Kidney (tissue), 22 donors: ENCODE data around the gene TMEM18. TPM values are rescaled to one million over a fixed set of nuclear protein-coding genes. Genes with fewer than 3 reads are reported as not detected.

Source experiments
- DNase-seq, 5 donors: peaks; one replicate each; pipeline ENCODE4 v3.0.0-alpha.2; 2013 to 2020
- FAIRE-seq: peaks from 2 replicates; lab custom pipeline; 2012; peaks lifted over from hg19 to GRCh38; lab: Jason Lieb, UNC
- H3K27ac ChIP-seq, 2 donors: one replicate each; pipeline ENCODE4 v1.7.0; 2013; ENCODE audit warnings: low read depth in 2 of 2, low read length in 2 of 2, inconsistent platforms in 1 of 2
- H3K27me3 ChIP-seq: one replicate; pipeline ENCODE4 v1.7.1; 2013; ENCODE audit warnings: low read length, inconsistent platforms; ENCODE audit not compliant: control insufficient read depth, insufficient read depth
- H3K36me3 ChIP-seq, 3 donors: one replicate each; pipeline versions ENCODE4 v1.7.0 to v1.7.1; 2013; ENCODE audit warnings: low read length in 3 of 3, control low read depth in 1 of 3, inconsistent platforms in 1 of 3; ENCODE audit not compliant: insufficient read depth in 3 of 3, control insufficient read depth in 2 of 3
- H3K4me1 ChIP-seq, 3 donors: one replicate each; pipeline versions ENCODE4 v1.7.0 to v1.7.1; 2013; ENCODE audit warnings: low read length in 3 of 3, inconsistent platforms in 1 of 3, low read depth in 1 of 3; ENCODE audit not compliant: control insufficient read depth in 2 of 3, insufficient read depth in 2 of 3
- H3K4me3 ChIP-seq, 3 donors: one replicate each; pipeline versions ENCODE4 v1.7.0 to v1.8.1; 2013; ENCODE audit warnings: low read length in 3 of 3, control low read depth in 1 of 3, inconsistent platforms in 1 of 3
- H3K9ac ChIP-seq, 3 donors: one replicate each; pipeline versions ENCODE4 v1.7.0 to v1.7.1; 2013; ENCODE audit warnings: low read length in 3 of 3, control low read depth in 1 of 3, inconsistent platforms in 1 of 3
- H3K9me3 ChIP-seq, 3 donors: one replicate each; pipeline versions ENCODE4 v1.7.0 to v1.7.1; 2013; ENCODE audit warnings: low read length in 3 of 3, control low read depth in 1 of 3, inconsistent platforms in 1 of 3; ENCODE audit not compliant: control insufficient read depth in 2 of 3, insufficient read depth in 1 of 3
- intact Hi-C: fragments of 100-400 bp; cut with DNase I; formaldehyde crosslinking; loops from one replicate; pipeline ENCODE4 v1.11.1; 2022
- long read RNA-seq, 10 donors: library from polyadenylated mRNA in 1 of 10; unstranded in 1 of 10; transcript quantifications; one replicate each; pipeline ENCODE4 v2.0.0 and lab custom pipeline, GENCODE V29; 2021 to 2026
- polyA plus RNA-seq: library from polyadenylated mRNA; stranded (reverse); fragments of 350-450 nt; fragmentation: Illumina TruSeq; extraction: RNeasy Lipid Tissue Mini Kit (QIAGEN cat#74804); gene quantifications from one replicate; pipeline ENCODE4 v1.2.3, GENCODE V29; 2014; ENCODE audit warnings: low read depth, low replicate concordance; ENCODE audit not compliant: insufficient read depth
- total RNA-seq: library from RNA; stranded (reverse); fragmentation: NEBNext Ultra II Directional; extraction: Animal tissue kit (Norgen Biotek cat#: 25700); gene quantifications from one replicate; pipeline ENCODE4 v1.2.1, GENCODE V29; 2021
- TF ChIP-seq, protein P1 (sequence below): IDR thresholded peaks from 3 replicates; pipeline ENCODE4 v1.5.1; 2012; ENCODE audit warnings: mild to moderate bottlenecking, moderate library complexity, borderline replicate concordance; ENCODE audit not compliant: insufficient read depth; ENCODE audit errors: extremely low read depth
- donor health status: control.
- donor health status: control.
- donor health status: control.
- donor health status: control.
- donor health status: control.
- donor health status: DM: yes; HTN: yes; CAD: no.
- donor health status: Normal renal cell carcinoma (clear cell type).

TMEM18 gene
- total RNA-seq, result 24.0 TPM
- polyA plus RNA-seq, result 29.7 TPM
- long read RNA-seq, donor 1, transcript TMEM18-207 (4 exons, 1,767 nt), result minor isoform, 6 of 18 reads
- long read RNA-seq, donor 1, transcript TMEM18-201 (5 exons, 2,762 nt), result major isoform, 12 of 18 reads
- long read RNA-seq, donor 1, partial matches to known transcripts, result 0 of 18 reads
- long read RNA-seq, donor 1, other reads (novel, unspliced or antisense), result 0 of 18 reads
- long read RNA-seq, donor 2, transcript TMEM18-207 (4 exons, 1,767 nt), result minor isoform, 6 of 39 reads
- long read RNA-seq, donor 2, transcript TMEM18-201 (5 exons, 2,762 nt), result major isoform, 26 of 39 reads
- long read RNA-seq, donor 2, partial matches to known transcripts, result 0 of 39 reads
- long read RNA-seq, donor 2, other reads (novel, unspliced or antisense), result 0 of 39 reads
- long read RNA-seq, donor 3, transcript TMEM18-208 (2 exons, 1,706 nt), result minor isoform, 8 of 48 reads
- long read RNA-seq, donor 3, transcript TMEM18-201 (5 exons, 2,762 nt), result major isoform, 34 of 48 reads
- long read RNA-seq, donor 3, transcript TMEM18-207 (4 exons, 1,767 nt), result minor isoform, 5 of 48 reads
- long read RNA-seq, donor 3, partial matches to known transcripts, result 0 of 48 reads
- long read RNA-seq, donor 3, other reads (novel, unspliced or antisense), result 0 of 48 reads
- long read RNA-seq, donor 4, transcript TMEM18-207 (4 exons, 1,767 nt), result minor isoform, 5 of 21 reads
- long read RNA-seq, donor 4, transcript TMEM18-201 (5 exons, 2,762 nt), result major isoform, 14 of 21 reads
- long read RNA-seq, donor 4, partial matches to known transcripts, result 0 of 21 reads
- long read RNA-seq, donor 4, other reads (novel, unspliced or antisense), result 0 of 21 reads
- long read RNA-seq, donor 5, partial matches to known transcripts, result 0 of 1 reads
- long read RNA-seq, donor 5, other reads (novel, unspliced or antisense), result 0 of 1 reads
- long read RNA-seq, donor 6, transcript TMEM18-201 (5 exons, 2,762 nt), result major isoform, 44 of 80 reads
- long read RNA-seq, donor 6, transcript TMEM18-207 (4 exons, 1,767 nt), result minor isoform, 6 of 80 reads
- long read RNA-seq, donor 6, transcript TMEM18-208 (2 exons, 1,706 nt), result minor isoform, 9 of 80 reads
- long read RNA-seq, donor 6, partial matches to known transcripts, result 12 of 80 reads
- long read RNA-seq, donor 6, other reads (novel, unspliced or antisense), result 9 of 80 reads
- long read RNA-seq, donor 7, transcript TMEM18-201 (5 exons, 2,762 nt), result major isoform, 17 of 28 reads
- long read RNA-seq, donor 7, partial matches to known transcripts, result 2 of 28 reads
- long read RNA-seq, donor 7, other reads (novel, unspliced or antisense), result 7 of 28 reads
- long read RNA-seq, donor 8, transcript TMEM18-207 (4 exons, 1,767 nt), result minor isoform, 8 of 40 reads
- long read RNA-seq, donor 8, transcript TMEM18-201 (5 exons, 2,762 nt), result major isoform, 30 of 40 reads
- long read RNA-seq, donor 8, partial matches to known transcripts, result 0 of 40 reads
- long read RNA-seq, donor 8, other reads (novel, unspliced or antisense), result 0 of 40 reads
- long read RNA-seq, donor 9, transcript TMEM18-201 (5 exons, 2,762 nt), result major isoform, 10 of 15 reads
- long read RNA-seq, donor 9, partial matches to known transcripts, result 0 of 15 reads
- long read RNA-seq, donor 9, other reads (novel, unspliced or antisense), result 0 of 15 reads
- long read RNA-seq, donor 10, transcript TMEM18-201 (5 exons, 2,762 nt), result major isoform, 23 of 69 reads
- long read RNA-seq, donor 10, transcript TMEM18-207 (4 exons, 1,767 nt), result minor isoform, 5 of 69 reads
- long read RNA-seq, donor 10, transcript TMEM18-208 (2 exons, 1,706 nt), result minor isoform, 5 of 69 reads
- long read RNA-seq, donor 10, partial matches to known transcripts, result 34 of 69 reads
- long read RNA-seq, donor 10, other reads (novel, unspliced or antisense), result 0 of 69 reads

- DNase-seq (peak in 3 of 5 donors; percentile 97 to 99 (median 99)), FAIRE-seq (no peak)
- intact Hi-C loops, result no loop called here
- TF ChIP-seq, protein P1, sequence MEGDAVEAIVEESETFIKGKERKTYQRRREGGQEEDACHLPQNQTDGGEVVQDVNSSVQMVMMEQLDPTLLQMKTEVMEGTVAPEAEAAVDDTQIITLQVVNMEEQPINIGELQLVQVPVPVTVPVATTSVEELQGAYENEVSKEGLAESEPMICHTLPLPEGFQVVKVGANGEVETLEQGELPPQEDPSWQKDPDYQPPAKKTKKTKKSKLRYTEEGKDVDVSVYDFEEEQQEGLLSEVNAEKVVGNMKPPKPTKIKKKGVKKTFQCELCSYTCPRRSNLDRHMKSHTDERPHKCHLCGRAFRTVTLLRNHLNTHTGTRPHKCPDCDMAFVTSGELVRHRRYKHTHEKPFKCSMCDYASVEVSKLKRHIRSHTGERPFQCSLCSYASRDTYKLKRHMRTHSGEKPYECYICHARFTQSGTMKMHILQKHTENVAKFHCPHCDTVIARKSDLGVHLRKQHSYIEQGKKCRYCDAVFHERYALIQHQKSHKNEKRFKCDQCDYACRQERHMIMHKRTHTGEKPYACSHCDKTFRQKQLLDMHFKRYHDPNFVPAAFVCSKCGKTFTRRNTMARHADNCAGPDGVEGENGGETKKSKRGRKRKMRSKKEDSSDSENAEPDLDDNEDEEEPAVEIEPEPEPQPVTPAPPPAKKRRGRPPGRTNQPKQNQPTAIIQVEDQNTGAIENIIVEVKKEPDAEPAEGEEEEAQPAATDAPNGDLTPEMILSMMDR, result peak; percentile 25
- Histone ChIP-seq H3K4me1 (peaks cover 0 to 4% (median 0%) of the 10 kb centered on the region in 3 donors), H3K27me3 (no peaks in the 10 kb centered on the region), H3K36me3 (peaks cover 0 to 7% (median 6%) of the 10 kb centered on the region in 3 donors), H3K9ac (peak within 1 kb of the TSS; percentile 90 to 99 (median 91)), H3K4me3 (peak within 1 kb of the TSS; percentile 91 to 97 (median 95)), H3K27ac (peak within 1 kb of the TSS; percentile 98 to 99), H3K9me3 (no peaks in the 10 kb centered on the region)
Measured at GRCh38 chr2:677056-677958, at the start of gene TMEM18. Gene TMEM18, minus strand, starts transcription at chr2:677406. Its CDS starts 61 bp downstream, at chr2:677345.

GRCh38 chr2:726169-726568, 49.0 kb upstream of the TMEM18 start:
- intact Hi-C loops, result no loop called here
- Histone ChIP-seq H3K27me3 (no peaks in the 10 kb centered on the region), H3K9me3 (no peaks in the 10 kb centered on the region), H3K4me1 (no peaks in the 10 kb centered on the region), H3K27ac (no peak overlapping the region), H3K9ac (no peak overlapping the region), H3K4me3 (no peak overlapping the region), H3K36me3 (no peaks in the 10 kb centered on the region)
- TF ChIP-seq, protein P1, result no peak
- no peak for DNase-seq
- no peak for FAIRE-seq
